Measurements from ENCODE around the gene SATB2. TPM values are rescaled to one million over a fixed set of nuclear protein-coding genes. Genes with fewer than 3 reads are reported as not detected.

Gene SATB2
- total and polyA plus RNA-seq, 8 donors = 0.80 to 4.8 (median 3.2) TPM

DNA sequence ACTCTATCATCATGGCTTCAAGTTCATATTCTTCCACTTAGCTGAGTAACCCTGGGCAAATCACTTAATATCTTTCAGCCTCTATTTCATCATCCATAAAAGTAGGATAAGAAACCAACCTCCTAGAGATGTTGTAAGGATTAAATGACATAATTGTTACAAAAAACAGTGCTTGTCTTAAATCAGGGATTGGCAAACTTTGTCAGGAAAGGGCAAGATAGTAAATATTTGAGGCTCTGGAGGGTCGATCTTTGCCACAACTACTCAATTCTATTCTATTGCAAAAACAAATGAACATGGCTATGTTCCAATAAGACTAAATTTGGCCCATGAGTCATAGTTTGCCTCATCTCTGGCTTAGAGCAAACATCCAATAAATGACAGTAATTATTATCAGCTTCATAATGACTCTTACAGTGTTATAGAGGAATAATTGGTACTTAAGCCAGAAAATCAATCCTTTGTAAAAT, 184.7 kb downstream of the SATB2 start:
- FAIRE-seq = no peak
- H3K4me1 ChIP-seq = no peaks in the 10 kb centered on the region
- no peak overlapping the region for H3K27ac ChIP-seq
- intact Hi-C loops (cut with DNase I) = no loop called here
- ATAC-seq = no peak
- DNase-seq = no peak
- H3K36me3 ChIP-seq = no peaks in the 10 kb centered on the region
- 55 to 58% methylated on average over 1 of the region's 1 CpG for WGBS, 2 donors
- TF ChIP-seq, protein P1, sequence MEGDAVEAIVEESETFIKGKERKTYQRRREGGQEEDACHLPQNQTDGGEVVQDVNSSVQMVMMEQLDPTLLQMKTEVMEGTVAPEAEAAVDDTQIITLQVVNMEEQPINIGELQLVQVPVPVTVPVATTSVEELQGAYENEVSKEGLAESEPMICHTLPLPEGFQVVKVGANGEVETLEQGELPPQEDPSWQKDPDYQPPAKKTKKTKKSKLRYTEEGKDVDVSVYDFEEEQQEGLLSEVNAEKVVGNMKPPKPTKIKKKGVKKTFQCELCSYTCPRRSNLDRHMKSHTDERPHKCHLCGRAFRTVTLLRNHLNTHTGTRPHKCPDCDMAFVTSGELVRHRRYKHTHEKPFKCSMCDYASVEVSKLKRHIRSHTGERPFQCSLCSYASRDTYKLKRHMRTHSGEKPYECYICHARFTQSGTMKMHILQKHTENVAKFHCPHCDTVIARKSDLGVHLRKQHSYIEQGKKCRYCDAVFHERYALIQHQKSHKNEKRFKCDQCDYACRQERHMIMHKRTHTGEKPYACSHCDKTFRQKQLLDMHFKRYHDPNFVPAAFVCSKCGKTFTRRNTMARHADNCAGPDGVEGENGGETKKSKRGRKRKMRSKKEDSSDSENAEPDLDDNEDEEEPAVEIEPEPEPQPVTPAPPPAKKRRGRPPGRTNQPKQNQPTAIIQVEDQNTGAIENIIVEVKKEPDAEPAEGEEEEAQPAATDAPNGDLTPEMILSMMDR (IDR thresholded peaks at IDR 0.05) = no peak
- no peaks in the 10 kb centered on the region for H3K27me3 ChIP-seq
- H3K9me3 ChIP-seq = no peaks in the 10 kb centered on the region
- no peak overlapping the region for H3K4me3 ChIP-seq

DNA sequence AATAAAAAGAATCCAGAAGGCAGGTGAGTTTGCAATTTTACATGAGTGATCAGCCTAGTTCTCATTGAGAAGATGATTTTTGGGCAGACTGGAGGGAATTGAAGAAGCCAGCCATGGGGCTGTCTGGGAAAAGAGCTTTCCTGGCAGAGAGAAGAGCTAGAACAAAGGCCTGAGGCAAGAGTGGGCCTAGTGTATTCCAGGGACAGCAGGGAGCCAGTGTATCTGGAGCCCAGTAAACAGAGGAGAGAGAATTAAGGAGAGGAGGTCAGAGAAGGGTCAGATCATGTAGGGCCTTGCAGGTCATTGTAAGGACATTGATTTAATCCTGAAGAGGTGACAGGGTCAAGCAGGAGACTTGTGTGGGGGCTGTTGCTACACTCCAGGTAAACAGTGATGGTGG, 195.8 kb downstream of the SATB2 start:
- Histone ChIP-seq H3K4me3 (no peak overlapping the region), H3K4me1 (no peaks in the 10 kb centered on the region), H3K36me3 (no peaks in the 10 kb centered on the region), H3K9me3 (no peaks in the 10 kb centered on the region), H3K27me3 (no peaks in the 10 kb centered on the region), H3K27ac (no peak overlapping the region)
- TF ChIP-seq, protein P1 (IDR thresholded peaks at IDR 0.05) = no peak
- DNase-seq = no peak
- no peak for ATAC-seq
- intact Hi-C loops (cut with DNase I) = no loop called here
- no peak for FAIRE-seq

DNA sequence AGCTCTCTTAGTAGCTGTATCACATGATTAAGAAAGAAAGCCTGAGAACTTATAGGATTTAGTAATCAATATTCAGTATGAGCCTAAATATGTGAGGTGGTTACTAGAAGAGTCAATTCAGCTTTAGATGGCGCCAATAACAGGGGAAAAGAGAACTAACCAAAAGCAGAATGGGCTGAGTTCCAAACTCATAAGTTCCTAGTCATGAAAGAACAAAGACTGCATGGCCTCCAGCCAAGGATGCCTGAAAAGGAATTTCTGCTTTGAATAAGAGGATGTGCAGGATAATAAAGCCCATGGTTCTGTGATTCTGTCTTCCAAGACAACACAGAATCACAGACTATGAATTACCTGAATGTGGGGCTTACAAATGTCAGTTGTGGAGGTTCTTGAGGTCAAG, 196.5 kb downstream of the SATB2 start:
- ATAC-seq (no peak), DNase-seq (no peak), FAIRE-seq (no peak)
- no peaks in the 10 kb centered on the region for H3K36me3 ChIP-seq
- H3K4me1 ChIP-seq = no peaks in the 10 kb centered on the region
- no peaks in the 10 kb centered on the region for H3K9me3 ChIP-seq
- WGBS, 2 donors = 32 to 44% methylated on average over 1 of the region's 1 CpG
- TF ChIP-seq, protein P1 (IDR thresholded peaks at IDR 0.05) = no peak
- no peak overlapping the region for H3K4me3 ChIP-seq
- intact Hi-C loops (cut with DNase I) = no loop called here
- H3K27ac ChIP-seq = no peak overlapping the region
- no peaks in the 10 kb centered on the region for H3K27me3 ChIP-seq

DNA sequence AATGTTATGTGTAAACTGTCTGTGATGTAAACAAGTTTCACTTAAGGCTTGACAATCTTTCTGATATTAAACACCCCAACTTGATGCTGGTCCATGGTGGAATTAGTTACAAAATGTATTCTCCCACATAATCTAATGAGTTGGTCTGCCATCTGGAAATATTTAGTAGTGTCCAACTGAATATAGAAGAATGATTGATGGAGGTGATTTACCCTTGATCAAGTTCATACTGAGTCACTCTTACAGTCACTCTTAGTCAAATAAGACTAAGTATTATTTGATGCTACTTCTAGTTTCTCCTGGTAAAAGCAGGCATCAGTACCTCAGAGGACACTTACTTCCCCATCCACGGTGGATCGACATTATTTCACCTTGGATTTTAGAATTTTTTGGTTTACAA, 198.1 kb downstream of the SATB2 start:
- no peak for DNase-seq
- WGBS, 2 donors = 35 to 95% methylated on average over 2 of the region's 2 CpGs
- ATAC-seq = no peak
- Histone ChIP-seq H3K36me3 (no peaks in the 10 kb centered on the region), H3K27ac (no peak overlapping the region), H3K4me1 (no peaks in the 10 kb centered on the region), H3K9me3 (no peaks in the 10 kb centered on the region), H3K27me3 (no peaks in the 10 kb centered on the region), H3K4me3 (no peak overlapping the region)
- intact Hi-C loops (cut with DNase I) = no loop called here
- no peak for FAIRE-seq
- TF ChIP-seq, protein P1 (IDR thresholded peaks at IDR 0.05) = no peak

DNA sequence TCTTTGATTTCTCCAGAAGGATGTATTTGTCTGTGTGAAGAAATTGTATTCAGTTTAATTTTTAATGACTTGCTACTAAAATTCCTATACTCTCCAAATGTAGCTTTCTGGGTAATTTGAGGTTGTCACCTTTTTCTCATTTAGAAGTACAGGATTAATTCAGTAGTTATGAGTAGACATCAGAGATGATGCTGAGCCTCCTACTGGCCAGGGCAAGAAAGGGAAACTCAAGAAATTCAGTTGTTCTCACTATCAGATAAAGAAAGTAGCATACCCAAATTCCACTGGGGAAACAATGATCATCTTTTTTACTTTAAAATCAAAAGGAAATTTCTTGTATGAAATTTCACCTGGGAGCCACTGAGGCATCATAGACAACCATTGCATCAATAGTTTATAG, 199.4 kb downstream of the SATB2 start:
- no peaks in the 10 kb centered on the region for H3K27me3 ChIP-seq
- FAIRE-seq = no peak
- no peak for ATAC-seq
- DNase-seq = no peak
- H3K36me3 ChIP-seq = no peaks in the 10 kb centered on the region
- TF ChIP-seq, protein P1 (IDR thresholded peaks at IDR 0.05) = no peak
- H3K4me3 ChIP-seq = no peak overlapping the region
- H3K9me3 ChIP-seq = no peaks in the 10 kb centered on the region
- H3K4me1 ChIP-seq = no peaks in the 10 kb centered on the region
- intact Hi-C loops (cut with DNase I) = no loop called here
- H3K27ac ChIP-seq = no peak overlapping the region

Measured in pancreas (tissue), 10 donors.